GM19025 (cell line): ENCODE results near the gene OR10J5.
"Not testable (repeated sequence)": the region's sequence is repeated elsewhere in the genome, so short reads cannot be mapped to it uniquely, and the experiment has no call there.

Source experiments
- ATAC-seq: cut with Tn5 transposase; IDR thresholded peaks from one replicate; pipeline ENCODE4 v1.9.1; 2021; ENCODE audit warnings: mild to moderate bottlenecking, low read depth, moderate library complexity; ENCODE audit not compliant: unreplicated experiment

The OR10J5 gene, protein sequence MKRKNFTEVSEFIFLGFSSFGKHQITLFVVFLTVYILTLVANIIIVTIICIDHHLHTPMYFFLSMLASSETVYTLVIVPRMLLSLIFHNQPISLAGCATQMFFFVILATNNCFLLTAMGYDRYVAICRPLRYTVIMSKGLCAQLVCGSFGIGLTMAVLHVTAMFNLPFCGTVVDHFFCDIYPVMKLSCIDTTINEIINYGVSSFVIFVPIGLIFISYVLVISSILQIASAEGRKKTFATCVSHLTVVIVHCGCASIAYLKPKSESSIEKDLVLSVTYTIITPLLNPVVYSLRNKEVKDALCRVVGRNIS

DNA sequence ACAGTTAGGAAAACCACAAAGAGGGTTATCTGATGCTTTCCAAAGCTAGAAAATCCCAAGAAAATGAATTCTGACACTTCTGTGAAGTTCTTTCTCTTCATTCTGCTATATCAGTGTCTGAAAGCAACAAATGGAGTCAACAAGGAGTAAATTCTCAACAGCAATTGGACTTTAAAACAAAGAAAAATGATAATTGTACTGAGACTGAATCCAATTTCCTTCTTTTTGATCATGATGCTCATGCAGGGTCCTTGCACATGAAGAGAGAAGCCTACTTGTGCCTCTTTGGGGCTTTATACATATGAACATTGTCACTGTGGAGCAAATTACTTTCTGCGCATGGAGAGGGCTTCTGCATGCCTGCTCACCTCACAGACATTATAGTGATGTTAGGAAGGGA lies at the start of gene OR10J5:
Gene OR10J5 (minus strand): TSS at position 101 of the 400 bp plus-strand sequence. CDS start 0 bp downstream, at position 101.
- ATAC-seq = no peak

DNA sequence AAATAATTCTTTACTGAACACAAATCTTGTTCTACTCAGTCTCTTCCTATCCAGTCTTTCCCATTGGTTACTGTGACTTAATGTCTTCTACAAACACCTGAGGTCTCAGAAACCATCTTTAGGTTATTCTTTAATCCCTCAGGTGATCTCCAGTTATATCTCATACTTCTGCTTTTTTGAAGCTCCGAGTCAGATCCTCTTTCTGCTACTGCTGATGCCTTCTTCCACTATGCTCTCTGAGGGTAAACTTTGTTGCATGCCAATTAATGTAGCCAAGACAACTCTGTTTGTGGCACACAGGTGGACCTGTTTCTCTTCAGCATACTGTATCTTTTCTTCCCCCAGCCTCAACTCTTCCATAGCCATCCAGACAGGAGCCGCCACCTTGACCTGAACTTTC lies 48.7 kb upstream of the OR10J5 start:
- ATAC-seq = no peak

DNA sequence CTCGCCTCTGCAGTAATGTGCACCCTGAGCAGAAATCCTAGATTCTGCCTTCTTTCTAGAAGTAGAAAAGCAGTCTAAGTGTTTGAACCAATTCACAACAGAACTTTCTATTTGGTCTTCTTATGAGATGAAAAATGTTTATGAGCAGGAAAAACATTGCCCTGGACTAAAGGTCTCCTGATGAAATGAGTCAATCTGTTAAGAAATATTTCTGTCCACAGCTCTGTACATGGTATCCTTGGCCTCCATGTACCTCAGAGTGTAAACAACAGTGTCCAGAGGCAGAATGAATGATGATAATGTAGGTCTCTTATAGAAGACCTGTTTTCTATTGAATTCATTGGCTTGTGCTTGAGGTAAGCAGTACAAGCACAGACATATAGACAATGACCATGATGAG lies 45.6 kb upstream of the OR10J5 start:
- ATAC-seq = no peak

DNA sequence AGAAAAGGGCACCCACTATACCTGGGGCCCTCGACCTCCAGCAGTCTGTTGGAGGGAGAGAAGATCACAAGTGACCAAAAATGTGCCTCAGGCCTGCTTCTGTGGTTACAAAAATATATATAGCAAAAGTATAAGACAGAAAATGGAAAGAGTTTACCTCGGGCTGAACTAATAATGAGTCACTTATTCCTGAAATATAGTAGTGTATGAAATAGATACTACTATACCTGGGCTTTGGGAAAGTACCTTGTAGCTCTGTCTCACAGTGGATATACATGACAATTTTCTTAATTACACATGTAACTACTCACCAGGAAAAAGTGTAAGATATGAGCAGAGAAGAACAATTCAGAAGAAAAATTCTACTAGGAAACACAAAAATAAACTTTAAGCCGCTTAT lies 44.5 kb upstream of the OR10J5 start:
- no peak for ATAC-seq

DNA sequence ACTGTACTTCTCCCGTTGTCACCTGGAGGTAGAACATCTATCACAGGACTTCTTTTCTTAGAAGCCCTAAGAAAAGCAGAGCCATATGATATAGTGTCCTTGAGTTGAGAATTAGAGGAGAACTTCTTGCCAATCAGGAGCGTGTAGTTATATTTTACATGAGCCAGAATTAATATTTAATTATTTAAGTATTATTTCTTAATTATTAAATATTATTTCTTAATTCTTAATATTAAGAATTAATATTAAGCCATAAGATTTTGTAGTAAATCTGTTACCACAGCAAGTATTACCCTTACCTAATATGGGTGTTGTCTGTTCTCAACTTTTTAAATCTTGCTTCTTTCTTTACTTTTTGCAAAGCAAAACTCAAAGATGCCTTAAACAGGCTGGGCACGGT lies 41.6 kb upstream of the OR10J5 start:
- no peak for ATAC-seq

DNA sequence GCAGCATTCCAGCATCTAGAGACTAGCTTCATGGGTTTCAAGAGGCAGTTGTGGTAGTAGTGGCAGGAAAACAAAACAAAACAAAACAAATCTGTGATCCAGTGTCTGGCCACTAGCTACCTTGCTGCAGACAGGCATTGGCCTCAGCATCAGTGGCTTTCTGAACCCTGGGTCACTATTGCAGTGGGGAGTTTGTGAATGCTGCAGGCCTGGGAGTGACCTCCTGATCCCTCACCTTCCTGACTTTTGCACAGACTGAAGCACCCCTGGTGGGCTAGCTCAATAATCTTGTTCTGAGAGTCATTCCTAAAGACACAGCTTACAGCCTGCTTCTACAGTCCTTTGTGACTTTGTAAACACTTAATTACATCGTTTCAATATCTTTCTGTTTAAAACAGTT lies 26.9 kb upstream of the OR10J5 start:
- no peak for ATAC-seq

DNA sequence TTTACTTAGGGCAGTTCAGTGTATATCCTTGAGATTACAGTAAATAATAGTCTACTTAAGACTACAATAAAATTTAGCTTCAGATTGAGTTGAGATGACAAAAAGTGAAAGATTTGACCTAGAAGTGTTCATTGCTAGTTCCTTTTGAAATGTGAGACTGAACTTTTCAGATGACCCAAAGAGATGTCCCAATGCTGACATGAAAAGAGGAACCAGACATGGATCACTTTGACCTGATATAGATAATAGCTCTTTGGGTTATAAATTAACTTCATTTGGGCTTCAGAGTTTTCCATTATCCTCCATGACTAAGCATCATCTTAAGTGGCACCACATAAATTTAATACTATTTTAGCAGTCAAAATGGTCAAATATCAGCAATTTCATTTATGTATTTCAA lies 25.7 kb upstream of the OR10J5 start:
- no peak for ATAC-seq

DNA sequence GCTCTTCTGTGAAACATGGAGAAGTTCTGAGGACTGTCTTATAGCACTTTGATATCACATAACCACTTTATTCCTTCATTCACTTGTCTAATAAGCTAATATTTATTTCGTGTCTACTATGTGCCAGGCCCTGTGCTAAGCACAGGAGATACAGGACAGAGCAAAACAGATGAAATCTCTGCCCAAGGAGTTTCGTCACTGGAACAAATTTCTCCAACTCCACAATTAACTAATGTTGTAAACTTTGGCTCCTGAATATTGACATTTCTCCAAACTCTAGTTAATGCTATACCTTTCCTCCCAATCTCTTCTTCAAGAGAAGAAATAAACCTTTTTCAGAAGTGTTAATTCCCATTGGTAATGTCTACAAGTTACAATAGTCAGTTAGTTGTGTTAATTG lies 24.8 kb upstream of the OR10J5 start:
- no peak for ATAC-seq

DNA sequence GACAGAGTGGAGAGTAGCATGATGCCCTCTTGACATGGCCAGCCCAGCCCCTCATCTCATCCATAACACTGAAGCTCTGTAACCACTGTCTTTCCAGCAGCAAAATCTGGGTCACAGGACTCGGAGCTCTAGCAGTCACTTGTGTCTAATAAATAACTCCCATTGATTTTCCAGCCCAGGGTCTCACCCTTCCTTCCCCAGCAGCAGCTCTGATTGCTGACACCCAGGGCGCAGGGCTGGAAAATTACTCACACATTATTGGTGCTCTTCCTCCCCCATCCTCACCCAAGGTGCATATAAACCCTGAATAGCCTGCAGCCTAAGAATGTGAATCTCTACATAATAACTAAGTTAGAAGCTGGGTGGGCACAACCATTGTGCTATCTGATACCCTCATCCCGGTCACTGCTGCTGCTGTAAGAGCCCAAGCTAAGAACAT lies 21.1 kb upstream of the OR10J5 start:
- ATAC-seq = no peak

DNA sequence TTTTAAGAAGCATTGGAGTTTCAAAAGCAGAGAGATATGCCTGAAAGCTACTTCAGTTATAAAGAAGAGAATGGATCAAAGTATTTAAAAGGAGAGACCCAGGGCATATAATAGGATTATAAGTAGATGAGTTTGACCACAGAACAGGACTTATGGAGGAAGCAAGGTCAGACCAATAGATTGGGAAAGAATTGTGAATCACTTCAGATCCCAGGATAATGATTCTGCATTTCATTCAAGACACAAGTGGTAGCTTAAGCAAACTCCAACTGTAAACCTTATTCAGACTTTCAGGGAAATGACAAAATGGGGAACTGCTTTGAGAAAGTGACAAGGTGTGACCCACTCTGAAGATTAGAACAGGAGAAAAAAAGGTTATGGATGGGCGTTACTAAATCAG lies 18.9 kb upstream of the OR10J5 start:
- no peak for ATAC-seq

DNA sequence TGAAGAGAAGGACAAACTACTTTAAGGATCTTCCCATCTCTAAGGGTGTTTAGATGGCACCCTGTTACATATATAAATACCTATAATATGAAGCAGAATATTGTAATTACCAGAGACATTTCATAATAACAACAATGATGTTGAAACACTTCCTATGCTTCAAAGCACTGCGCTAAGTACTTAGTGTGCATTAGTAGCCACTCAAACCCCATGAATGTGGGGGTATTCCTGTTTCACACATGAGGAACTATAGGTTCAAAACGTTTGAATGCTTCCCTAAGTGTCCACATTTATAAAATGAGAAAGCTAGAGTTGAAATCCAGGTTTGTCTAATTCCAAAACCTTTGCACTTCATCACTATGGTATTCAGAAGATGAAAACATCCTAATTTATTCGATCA lies 18.5 kb upstream of the OR10J5 start:
- no peak for ATAC-seq

DNA sequence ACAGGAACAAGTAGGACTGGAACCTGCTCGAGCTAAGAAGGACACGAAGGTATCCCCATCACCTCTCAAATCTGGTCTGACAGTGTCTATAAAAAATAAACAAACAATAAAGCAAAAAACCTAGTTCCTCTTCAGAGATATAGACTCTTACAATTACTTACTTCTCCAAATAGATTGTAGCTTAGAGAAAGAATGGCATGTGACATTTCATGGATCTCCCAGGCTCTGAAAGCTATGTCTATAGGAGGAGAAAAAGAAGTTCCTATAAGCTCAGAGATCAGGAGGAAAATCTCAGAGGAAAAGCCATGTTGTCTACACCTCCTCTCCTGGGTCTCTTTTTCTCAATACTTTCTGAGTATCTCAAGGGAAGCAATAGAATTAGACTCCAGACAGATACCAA lies 12.3 kb upstream of the OR10J5 start:
- no peak for ATAC-seq

DNA sequence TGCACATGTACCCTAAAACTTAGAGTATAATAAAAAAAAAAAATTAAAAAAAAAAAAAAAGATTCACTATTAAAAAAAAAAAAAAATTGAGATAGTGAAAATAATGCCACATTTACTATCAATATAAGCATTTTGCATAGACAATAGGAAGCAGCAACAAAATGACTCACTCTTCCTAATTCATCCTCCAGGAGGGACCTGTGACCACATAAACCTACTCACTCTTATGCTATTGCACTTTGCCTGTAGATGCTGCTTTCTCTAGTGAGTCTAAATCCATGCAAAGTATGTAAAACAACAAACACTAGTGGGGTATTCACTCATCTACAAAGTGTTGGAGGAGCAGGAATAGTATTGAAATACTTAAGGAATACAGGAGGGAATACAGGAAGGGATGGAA lies 2.9 kb downstream of the OR10J5 start:
- no peak for ATAC-seq

DNA sequence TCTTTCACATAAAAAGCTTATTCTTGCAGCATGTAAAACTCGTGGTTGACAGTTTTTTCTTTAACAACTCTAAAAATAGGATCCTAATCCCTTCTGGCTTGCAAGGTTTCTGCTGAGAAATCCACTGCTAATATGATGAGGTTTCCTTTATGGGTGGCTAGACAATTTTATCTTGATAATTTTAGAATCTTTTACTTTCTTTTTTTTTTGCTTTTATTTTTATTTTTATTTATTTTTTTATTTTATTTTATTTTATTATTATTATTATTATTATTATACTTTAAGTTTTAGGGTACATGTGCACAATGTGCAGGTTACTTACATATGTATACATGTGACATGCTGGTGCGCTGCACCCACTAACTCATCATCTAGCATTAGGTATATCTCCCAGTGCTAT lies 11.0 kb downstream of the OR10J5 start:
- ATAC-seq = not testable (repeated sequence)

DNA sequence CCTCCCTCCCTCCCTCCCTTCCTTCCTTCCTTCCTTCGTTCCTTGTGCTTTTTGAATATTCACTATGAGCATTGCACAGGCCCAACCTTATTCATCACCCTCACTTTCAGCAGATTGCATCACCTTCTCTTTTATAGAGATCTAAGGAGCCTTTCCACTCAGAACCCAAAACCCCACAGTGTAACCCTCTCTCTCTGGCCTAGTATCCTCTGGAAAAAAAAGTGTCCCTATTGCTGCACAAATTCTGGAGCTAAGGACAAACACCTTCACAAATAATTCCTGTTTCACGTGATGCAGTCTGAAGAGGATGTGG lies 25.6 kb downstream of the OR10J5 start:
- ATAC-seq = no peak

DNA sequence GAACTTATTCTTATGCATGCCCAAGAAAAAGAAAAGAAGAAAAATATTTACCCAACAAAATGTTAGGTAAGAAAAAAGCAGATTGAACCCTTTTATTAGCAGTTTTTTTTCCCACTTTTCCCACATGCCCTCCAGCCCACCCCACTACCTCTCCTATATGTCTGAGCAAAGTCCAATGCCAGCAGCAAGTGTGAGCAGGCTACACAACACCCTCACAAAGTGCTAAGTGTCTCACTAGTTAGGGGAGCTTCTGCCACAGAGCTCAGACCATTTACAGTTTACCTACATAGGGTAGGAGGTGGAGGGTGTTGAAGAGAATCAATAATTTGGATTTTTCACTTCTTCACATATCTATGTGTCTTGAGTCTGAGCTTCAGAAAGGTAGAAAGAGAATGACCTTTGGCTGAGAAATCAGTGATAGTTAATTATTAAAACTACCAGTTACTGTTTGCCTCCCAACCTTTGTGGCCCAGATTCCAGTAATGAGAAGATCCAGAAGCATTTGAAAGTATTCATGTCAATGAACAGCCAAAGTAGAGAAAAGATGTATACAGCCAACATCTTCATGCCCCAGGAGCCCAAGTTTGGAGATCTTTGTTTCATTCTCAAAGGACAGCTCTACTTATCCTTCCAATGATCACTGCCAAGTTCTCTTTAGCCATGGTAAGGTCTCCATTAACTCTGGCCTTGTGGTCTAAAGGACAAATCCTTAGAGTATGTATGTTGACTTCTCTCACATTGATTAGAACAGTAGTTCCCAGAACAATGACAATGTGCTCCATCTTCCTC lies 26.2 kb downstream of the OR10J5 start:
- ATAC-seq = no peak

DNA sequence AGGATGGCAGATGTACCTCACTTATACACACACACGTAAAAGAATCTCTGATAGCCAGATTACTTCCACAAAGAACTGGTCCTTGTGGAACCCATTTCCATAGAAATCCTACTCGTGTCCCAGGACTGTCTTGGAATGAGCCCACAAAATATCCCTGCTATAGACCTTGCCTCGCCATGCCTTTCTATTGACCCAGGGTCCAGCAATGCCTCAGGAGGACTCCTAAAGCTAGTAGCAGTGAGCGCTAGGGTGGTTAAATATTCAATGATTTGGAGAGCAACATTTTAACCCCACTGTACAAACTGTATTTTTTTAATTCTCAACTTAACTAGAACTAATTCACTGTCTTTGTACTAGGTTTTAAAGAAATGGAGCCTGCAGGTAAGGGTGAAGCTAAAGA lies 26.9 kb downstream of the OR10J5 start:
- no peak for ATAC-seq

DNA sequence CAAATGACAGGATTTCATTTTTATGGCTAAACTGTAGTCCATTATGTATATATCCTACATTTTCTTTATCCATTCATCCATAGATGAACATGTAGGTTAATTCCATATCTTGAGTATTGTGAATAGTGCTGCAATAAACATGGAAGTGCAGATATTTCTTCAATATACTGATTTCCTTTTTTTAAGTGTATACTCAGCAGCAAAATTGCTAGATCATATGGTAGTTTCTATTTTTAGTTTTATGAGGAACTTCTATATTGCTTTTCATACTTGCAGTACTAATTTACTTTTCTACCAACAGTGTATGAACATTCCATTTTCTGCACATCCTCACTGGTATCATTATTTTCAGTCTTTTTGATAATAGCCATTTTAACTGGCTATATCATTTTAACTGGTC lies 30.1 kb downstream of the OR10J5 start:
- ATAC-seq = no peak

DNA sequence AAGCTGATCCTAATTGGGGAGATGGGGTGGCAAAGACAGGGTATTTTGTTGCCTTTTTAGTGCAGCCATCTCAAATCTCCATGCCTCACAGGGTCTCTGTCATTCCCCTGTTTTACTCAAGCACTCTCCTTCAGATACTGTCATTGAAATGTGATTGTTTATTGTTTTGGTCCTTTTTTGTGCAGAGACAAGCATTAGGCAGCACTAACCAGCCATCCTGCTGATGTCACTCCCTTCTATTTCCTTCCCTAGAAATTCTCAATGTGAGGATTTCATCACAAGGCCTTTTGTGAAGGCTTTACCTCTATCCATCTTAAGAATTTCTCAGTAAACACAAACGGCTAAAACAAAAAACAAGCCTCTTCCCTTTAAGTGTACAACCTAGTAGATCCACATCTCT lies 34.7 kb downstream of the OR10J5 start:
- ATAC-seq = no peak

DNA sequence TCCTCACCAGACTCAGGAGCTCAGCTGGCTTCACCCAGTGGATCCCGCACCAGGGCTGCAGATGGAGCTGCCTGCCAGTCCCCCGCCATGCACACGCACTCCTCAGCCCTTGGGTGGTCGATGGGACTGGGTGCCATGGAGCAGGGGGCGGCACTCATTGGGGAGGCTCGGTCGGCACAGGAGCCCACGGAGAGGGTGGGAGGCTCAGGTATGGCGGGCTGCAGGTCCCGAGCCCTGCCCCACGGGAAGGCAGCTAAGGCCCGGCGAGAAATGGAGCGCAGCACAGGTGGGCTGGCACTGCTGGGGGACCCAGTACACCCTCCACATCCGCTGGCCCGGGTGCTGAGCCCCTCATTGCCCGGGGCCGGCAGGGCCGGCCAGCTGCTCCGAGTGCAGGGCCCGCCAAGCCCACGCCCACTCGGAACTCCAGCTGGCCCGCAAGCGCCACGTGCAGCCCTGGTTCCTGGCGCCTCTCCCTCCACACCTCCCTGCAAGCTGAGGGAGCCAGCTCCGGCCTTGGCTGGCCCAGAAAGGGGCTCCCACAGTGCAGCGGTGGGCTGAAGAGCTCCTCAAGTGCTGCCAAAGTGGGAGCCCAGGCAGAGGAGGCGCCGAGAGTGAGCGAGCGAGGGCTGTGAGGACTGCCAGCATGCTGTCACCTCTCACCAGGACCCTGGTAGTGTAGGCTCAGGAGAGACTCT lies 41.1 kb downstream of the OR10J5 start:
- ATAC-seq = not testable (repeated sequence)

DNA sequence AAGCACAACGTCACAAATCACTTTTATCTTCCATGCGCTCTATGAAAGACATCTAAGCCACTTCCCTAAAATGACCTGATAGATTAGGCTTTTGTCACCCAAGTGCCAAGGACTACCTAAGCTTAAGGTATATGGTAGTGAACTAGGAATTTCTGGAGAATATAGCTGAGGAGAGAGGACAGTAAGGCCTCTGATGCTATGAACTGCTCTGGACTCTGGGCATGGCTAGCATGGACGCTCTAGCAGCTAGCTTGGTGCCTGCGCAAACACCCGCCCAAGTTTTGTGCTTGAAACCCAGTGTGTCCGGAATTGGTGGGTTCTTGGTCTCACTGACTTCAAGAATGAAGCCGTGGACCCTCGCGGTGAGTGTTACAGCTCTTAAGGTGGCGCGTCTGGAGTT lies 42.5 kb downstream of the OR10J5 start:
- ATAC-seq = no peak
